Ishikawa (cell line): Measurements from ENCODE around the gene LSAMP.

ENCODE experiments used
- CEBPB ChIP-seq: IDR thresholded peaks from 2 replicates; pipeline ENCODE4 v1.6.1; 2012
- CREB1 ChIP-seq: IDR thresholded peaks from 2 replicates; pipeline ENCODE4 v1.6.1; 2012; ENCODE audit warnings: low read depth
- EGR1 ChIP-seq: IDR thresholded peaks from 2 replicates; pipeline ENCODE4 v1.6.1; 2012
- EP300 ChIP-seq: IDR thresholded peaks from 2 replicates; pipeline ENCODE4 v1.6.1; 2012; ENCODE audit warnings: borderline replicate concordance
- FOXM1 ChIP-seq: IDR thresholded peaks from 2 replicates; pipeline ENCODE4 v1.6.1; 2012; ENCODE audit warnings: low read depth, borderline replicate concordance
- MAX ChIP-seq: IDR thresholded peaks from 2 replicates; pipeline ENCODE4 v1.6.1; 2012
- NFIC ChIP-seq: IDR thresholded peaks from 2 replicates; pipeline ENCODE4 v1.6.1; 2012
- RAD21 ChIP-seq: IDR thresholded peaks from 2 replicates; pipeline ENCODE4 v1.6.1; 2012; ENCODE audit warnings: low read depth
- TAF1 ChIP-seq: IDR thresholded peaks from 2 replicates; pipeline ENCODE4 v1.6.1; 2012; ENCODE audit warnings: low read depth, mild to moderate bottlenecking
- TCF12 ChIP-seq: IDR thresholded peaks from 2 replicates; pipeline ENCODE4 v1.6.1; 2012; ENCODE audit warnings: low read depth
- TEAD4 ChIP-seq: IDR thresholded peaks from 2 replicates; pipeline ENCODE4 v1.6.1; 2012
- YY1 ChIP-seq: IDR thresholded peaks from 2 replicates; pipeline ENCODE4 v1.6.1; 2012; ENCODE audit warnings: low read depth
- ZBTB7A ChIP-seq: IDR thresholded peaks from 2 replicates; pipeline ENCODE4 v1.6.1; 2012; ENCODE audit warnings: low read depth
- TF ChIP-seq, protein P1 (sequence below): IDR thresholded peaks from 2 replicates; pipeline ENCODE4 v1.6.1; 2012; ENCODE audit warnings: low read depth, mild to moderate bottlenecking
- TF ChIP-seq, protein P2 (sequence below): IDR thresholded peaks from 2 replicates; pipeline ENCODE4 v1.6.1; 2012

LSAMP gene

GRCh38 chr3:115930922-115931321 is 514.4 kb downstream of the LSAMP start:
- no peak for TF ChIP-seq MAX
- no peak for TF ChIP-seq CEBPB

DNA sequence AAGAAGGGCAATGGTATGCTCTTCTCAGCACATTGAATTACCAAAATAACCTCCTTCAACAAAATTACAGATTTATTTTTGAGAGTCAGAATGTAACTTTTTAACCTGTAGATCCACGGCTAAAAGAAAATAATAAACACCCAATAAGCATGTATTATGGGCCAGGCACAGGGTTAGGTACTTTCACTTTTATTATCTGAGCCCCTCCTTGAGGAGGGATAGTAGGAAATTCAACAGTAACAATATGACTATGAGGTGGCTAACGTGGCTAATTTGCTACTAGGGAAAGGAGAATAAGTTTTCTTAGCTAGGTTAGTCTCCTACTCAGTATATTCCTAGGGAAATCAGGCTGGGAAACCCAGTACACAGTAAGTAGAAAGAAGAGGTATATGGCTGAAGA is 515.1 kb downstream of the LSAMP start:
- no peak for TF ChIP-seq EP300
- no peak for TF ChIP-seq NFIC
- TF ChIP-seq MAX = no peak
- TF ChIP-seq, protein P1, sequence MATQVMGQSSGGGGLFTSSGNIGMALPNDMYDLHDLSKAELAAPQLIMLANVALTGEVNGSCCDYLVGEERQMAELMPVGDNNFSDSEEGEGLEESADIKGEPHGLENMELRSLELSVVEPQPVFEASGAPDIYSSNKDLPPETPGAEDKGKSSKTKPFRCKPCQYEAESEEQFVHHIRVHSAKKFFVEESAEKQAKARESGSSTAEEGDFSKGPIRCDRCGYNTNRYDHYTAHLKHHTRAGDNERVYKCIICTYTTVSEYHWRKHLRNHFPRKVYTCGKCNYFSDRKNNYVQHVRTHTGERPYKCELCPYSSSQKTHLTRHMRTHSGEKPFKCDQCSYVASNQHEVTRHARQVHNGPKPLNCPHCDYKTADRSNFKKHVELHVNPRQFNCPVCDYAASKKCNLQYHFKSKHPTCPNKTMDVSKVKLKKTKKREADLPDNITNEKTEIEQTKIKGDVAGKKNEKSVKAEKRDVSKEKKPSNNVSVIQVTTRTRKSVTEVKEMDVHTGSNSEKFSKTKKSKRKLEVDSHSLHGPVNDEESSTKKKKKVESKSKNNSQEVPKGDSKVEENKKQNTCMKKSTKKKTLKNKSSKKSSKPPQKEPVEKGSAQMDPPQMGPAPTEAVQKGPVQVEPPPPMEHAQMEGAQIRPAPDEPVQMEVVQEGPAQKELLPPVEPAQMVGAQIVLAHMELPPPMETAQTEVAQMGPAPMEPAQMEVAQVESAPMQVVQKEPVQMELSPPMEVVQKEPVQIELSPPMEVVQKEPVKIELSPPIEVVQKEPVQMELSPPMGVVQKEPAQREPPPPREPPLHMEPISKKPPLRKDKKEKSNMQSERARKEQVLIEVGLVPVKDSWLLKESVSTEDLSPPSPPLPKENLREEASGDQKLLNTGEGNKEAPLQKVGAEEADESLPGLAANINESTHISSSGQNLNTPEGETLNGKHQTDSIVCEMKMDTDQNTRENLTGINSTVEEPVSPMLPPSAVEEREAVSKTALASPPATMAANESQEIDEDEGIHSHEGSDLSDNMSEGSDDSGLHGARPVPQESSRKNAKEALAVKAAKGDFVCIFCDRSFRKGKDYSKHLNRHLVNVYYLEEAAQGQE = no peak
- no peak for TF ChIP-seq YY1
- TF ChIP-seq FOXM1 = no peak
- TF ChIP-seq CREB1 = no peak
- no peak for TF ChIP-seq TEAD4
- no peak for TF ChIP-seq CEBPB

GRCh38 chr3:115928376-115928775 is 516.9 kb downstream of the LSAMP start:
- TF ChIP-seq CREB1 = no peak
- no peak for TF ChIP-seq ZBTB7A
- TF ChIP-seq EGR1 = no peak
- TF ChIP-seq, protein P1 = no peak
- no peak for TF ChIP-seq CEBPB
- TF ChIP-seq TCF12 = no peak
- TF ChIP-seq MAX = no peak

GRCh38 chr3:115927197-115927596 is 518.1 kb downstream of the LSAMP start:
- TF ChIP-seq, protein P1 = no peak
- TF ChIP-seq TAF1 (no peak), TEAD4 (no peak), FOXM1 (no peak), ZBTB7A (no peak), CREB1 (no peak), EP300 (no peak)

- TF ChIP-seq RAD21 = peak; percentile 30; the same call in 1 of the 2 replicates
- no peak for TF ChIP-seq NFIC
- no peak for TF ChIP-seq ZBTB7A
- TF ChIP-seq, protein P2, sequence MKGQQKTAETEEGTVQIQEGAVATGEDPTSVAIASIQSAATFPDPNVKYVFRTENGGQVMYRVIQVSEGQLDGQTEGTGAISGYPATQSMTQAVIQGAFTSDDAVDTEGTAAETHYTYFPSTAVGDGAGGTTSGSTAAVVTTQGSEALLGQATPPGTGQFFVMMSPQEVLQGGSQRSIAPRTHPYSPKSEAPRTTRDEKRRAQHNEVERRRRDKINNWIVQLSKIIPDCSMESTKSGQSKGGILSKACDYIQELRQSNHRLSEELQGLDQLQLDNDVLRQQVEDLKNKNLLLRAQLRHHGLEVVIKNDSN = no peak
- no peak for TF ChIP-seq YY1
Measured at GRCh38 chr3:115922681-115923347, 522.5 kb downstream of the LSAMP start.

GRCh38 chr3:115921711-115922110 is 523.6 kb downstream of the LSAMP start:
- TF ChIP-seq ZBTB7A = no peak
- TF ChIP-seq YY1 = no peak
- TF ChIP-seq TAF1 = no peak
- TF ChIP-seq TEAD4 = no peak
- no peak for TF ChIP-seq CREB1
- TF ChIP-seq, protein P2 = no peak
- no peak for TF ChIP-seq RAD21
- TF ChIP-seq EGR1 = no peak
- TF ChIP-seq NFIC = no peak
- no peak for TF ChIP-seq FOXM1
- TF ChIP-seq TCF12 = no peak
- no peak for TF ChIP-seq EP300
- TF ChIP-seq, protein P1 = no peak
- TF ChIP-seq MAX = no peak
- TF ChIP-seq CEBPB = no peak
